Stomach (tissue), 4 donors: ENCODE data around the gene CHP2.

ENCODE experiments used
- CTCF ChIP-seq, 7 experiments: fragments of 450-650 bp in 4 of 7; fragments of 200-600 bp in 3 of 7; sonication (generic) in 3 of 7; IDR thresholded peaks; one replicate each; pipeline ENCODE4 v1.5.1; 2016 to 2019; ENCODE audit warnings: antibody characterized with exemption in 7 of 7, control low read depth in 2 of 7, mild to moderate bottlenecking in 1 of 7
- EP300 ChIP-seq: sonication (generic); formaldehyde crosslinking; IDR thresholded peaks from one replicate; pipeline ENCODE4 v1.6.1; 2017; ENCODE audit warnings: antibody characterized with exemption
- POLR2A ChIP-seq, 4 donors: fragments of 450-650 bp; IDR thresholded peaks; one replicate each; pipeline ENCODE4 v1.6.1; 2016; ENCODE audit warnings: antibody characterized with exemption in 4 of 4, control low read depth in 2 of 4, mild to moderate bottlenecking in 1 of 4, moderate library complexity in 1 of 4
- POLR2AphosphoS5 ChIP-seq, 3 donors: sonication (generic); formaldehyde crosslinking; IDR thresholded peaks; one replicate each; pipeline ENCODE4 v1.6.1; 2016; ENCODE audit warnings: antibody characterized with exemption in 3 of 3

GRCh38 chr16:23773339-23773738 is 18.5 kb downstream of the CHP2 start:
- no peak for TF ChIP-seq POLR2A (IDR thresholded peaks at IDR 0.05)
- TF ChIP-seq CTCF (IDR thresholded peaks at IDR 0.05), result no peak
- TF ChIP-seq EP300, result no peak
- no peak for TF ChIP-seq POLR2AphosphoS5 (IDR thresholded peaks at IDR 0.05)
